ENCODE data around the gene THBS4. TPM values are rescaled to one million over a fixed set of nuclear protein-coding genes. Genes with fewer than 3 reads are reported as not detected.

THBS4 gene
- total and polyA plus RNA-seq, 10 of the 15 experiments (the other 5 are each of a cell fraction or from before 2014, with no cell fraction given), result 0.31 to 1.7 (median 0.75) TPM

DNA sequence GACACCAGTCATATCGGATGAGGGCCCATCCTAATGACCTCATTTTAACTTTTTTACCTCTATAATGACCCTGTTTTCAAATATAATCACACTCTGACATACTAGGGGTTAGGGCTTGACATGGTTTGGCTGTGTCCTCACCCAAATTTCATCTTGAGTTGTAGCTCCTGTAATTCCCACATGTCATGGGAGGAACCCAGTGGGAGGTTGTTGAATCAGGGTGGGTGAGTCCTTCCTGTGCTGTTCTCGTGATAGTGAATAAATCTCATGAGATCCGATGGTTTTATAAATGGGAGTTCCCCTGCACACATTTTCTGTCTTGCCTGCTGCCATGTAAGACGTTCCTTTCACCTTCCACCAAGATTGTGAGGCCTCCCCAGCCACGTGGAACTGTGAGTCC is 71.8 kb downstream of the THBS4 start:
- ChIA-PET RAD21 (ENCODE audit: unreplicated experiment) (no interaction called here), POLR2A (interaction anchor here (1.4 kb wide), 1 partner anchor 20 kb away, joined by 3 read pairs; no protein-coding TSS in a partner anchor), CTCF (interaction anchor here (1.0 to 1.3 kb wide), 2 partner anchors 15 to 37 kb away, joined by 4 to 6 read pairs; no protein-coding TSS in a partner anchor), SMC1A (ENCODE audit: uncharacterized antibody, unreplicated experiment) (interaction anchor here (1.2 to 2.3 kb wide), 3 partner anchors 12 to 150 kb away, joined by 3 to 5 read pairs (median 5); no protein-coding TSS in a partner anchor)
- Histone ChIP-seq H3K27ac (ENCODE audit: control insufficient read depth, insufficient read depth) (no peak overlapping the region), H3K4me2 (ENCODE audit: control insufficient read depth, insufficient read depth) (no peak overlapping the region), H3K4me3 (no peak overlapping the region), H3K9ac (ENCODE audit: control insufficient read depth, insufficient read depth, low read length) (no peak overlapping the region), H3K27me3 (replicated peaks in 1 of 2; ENCODE audit: control insufficient read depth in 2 of 2, insufficient read depth in 2 of 2, low read length in 1 of 2) (no peaks in the 10 kb centered on the region), H3K79me2 (ENCODE audit: control insufficient read depth, insufficient read depth, low read length) (no peaks in the 10 kb centered on the region), H3K4me1 (ENCODE audit: control insufficient read depth, insufficient read depth, low read length) (peaks cover 12% of the 10 kb centered on the region), H4K20me1 (ENCODE audit: control insufficient read depth, insufficient read depth) (no peaks in the 10 kb centered on the region), H2AFZ (ENCODE audit: control insufficient read depth, low read depth, low read length) (no peak overlapping the region), H3K9me3 (replicated peaks; ENCODE audit: control insufficient read depth, insufficient read depth, low read length) (no peaks in the 10 kb centered on the region), H3K36me3 (ENCODE audit: control insufficient read depth in 2 of 2, insufficient read depth in 2 of 2, low read length in 1 of 2) (no peaks in the 10 kb centered on the region)
- in situ Hi-C loops (cut with MboI), result no loop called here
- intact Hi-C loops (cut with micrococcal nuclease; ENCODE audit: unreplicated experiment), result no loop called here
- ATAC-seq (no peak), FAIRE-seq (no peak), DNase-seq (ENCODE audit: low read depth, low spot score) (no peak)
- BruUV-seq (replicated peaks), result no TSS peak
- TF ChIP-seq NFIC (IDR thresholded peaks at IDR 0.05; ENCODE audit: low read depth, low read length) (no peak), HDGF (IDR thresholded peaks at IDR 0.05) (no peak), TARDBP (IDR thresholded peaks at IDR 0.05; ENCODE audit: borderline replicate concordance) (no peak), ZNF207 (IDR thresholded peaks at IDR 0.05; ENCODE audit: borderline replicate concordance) (no peak), NBN (IDR thresholded peaks at IDR 0.05) (no peak), EED (IDR thresholded peaks at IDR 0.05; ENCODE audit: low read depth) (no peak), WRNIP1 (IDR thresholded peaks at IDR 0.05; ENCODE audit: borderline replicate concordance, low read depth, low read length) (no peak), PML (IDR thresholded peaks at IDR 0.05; ENCODE audit: low read length) (no peak), HSF1 (IDR thresholded peaks at IDR 0.05; ENCODE audit: low read depth, low read length) (no peak), IKZF1 (conservative IDR thresholded peaks at IDR 0.05) (no peak)
- TF ChIP-seq, protein P1, sequence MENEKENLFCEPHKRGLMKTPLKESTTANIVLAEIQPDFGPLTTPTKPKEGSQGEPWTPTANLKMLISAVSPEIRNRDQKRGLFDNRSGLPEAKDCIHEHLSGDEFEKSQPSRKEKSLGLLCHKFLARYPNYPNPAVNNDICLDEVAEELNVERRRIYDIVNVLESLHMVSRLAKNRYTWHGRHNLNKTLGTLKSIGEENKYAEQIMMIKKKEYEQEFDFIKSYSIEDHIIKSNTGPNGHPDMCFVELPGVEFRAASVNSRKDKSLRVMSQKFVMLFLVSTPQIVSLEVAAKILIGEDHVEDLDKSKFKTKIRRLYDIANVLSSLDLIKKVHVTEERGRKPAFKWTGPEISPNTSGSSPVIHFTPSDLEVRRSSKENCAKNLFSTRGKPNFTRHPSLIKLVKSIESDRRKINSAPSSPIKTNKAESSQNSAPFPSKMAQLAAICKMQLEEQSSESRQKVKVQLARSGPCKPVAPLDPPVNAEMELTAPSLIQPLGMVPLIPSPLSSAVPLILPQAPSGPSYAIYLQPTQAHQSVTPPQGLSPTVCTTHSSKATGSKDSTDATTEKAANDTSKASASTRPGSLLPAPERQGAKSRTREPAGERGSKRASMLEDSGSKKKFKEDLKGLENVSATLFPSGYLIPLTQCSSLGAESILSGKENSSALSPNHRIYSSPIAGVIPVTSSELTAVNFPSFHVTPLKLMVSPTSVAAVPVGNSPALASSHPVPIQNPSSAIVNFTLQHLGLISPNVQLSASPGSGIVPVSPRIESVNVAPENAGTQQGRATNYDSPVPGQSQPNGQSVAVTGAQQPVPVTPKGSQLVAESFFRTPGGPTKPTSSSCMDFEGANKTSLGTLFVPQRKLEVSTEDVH (IDR thresholded peaks at IDR 0.05; ENCODE audit: low read depth, partially characterized antibody), result no peak
- TF ChIP-seq, protein P2, sequence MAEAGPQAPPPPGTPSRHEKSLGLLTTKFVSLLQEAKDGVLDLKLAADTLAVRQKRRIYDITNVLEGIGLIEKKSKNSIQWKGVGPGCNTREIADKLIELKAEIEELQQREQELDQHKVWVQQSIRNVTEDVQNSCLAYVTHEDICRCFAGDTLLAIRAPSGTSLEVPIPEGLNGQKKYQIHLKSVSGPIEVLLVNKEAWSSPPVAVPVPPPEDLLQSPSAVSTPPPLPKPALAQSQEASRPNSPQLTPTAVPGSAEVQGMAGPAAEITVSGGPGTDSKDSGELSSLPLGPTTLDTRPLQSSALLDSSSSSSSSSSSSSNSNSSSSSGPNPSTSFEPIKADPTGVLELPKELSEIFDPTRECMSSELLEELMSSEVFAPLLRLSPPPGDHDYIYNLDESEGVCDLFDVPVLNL (IDR thresholded peaks at IDR 0.05; ENCODE audit: low read depth, low read length), result no peak
- 27% methylated on average over 5 of the region's 5 CpGs for WGBS (ENCODE audit: insufficient coverage, insufficient replicate concordance, low lambda C conversion rate, missing lambda C conversion rate)

Measured in GM12878 (cell line).